Ishikawa (cell line): ENCODE data around the gene PCNT.

Experiments used
- CEBPB ChIP-seq: IDR thresholded peaks from 2 replicates; pipeline ENCODE4 v1.6.1; 2012
- CREB1 ChIP-seq: IDR thresholded peaks from 2 replicates; pipeline ENCODE4 v1.6.1; 2012; ENCODE audit warnings: low read depth
- EGR1 ChIP-seq: IDR thresholded peaks from 2 replicates; pipeline ENCODE4 v1.6.1; 2012
- EP300 ChIP-seq: IDR thresholded peaks from 2 replicates; pipeline ENCODE4 v1.6.1; 2012; ENCODE audit warnings: borderline replicate concordance
- FOXM1 ChIP-seq: IDR thresholded peaks from 2 replicates; pipeline ENCODE4 v1.6.1; 2012; ENCODE audit warnings: low read depth, borderline replicate concordance
- NFIC ChIP-seq: IDR thresholded peaks from 2 replicates; pipeline ENCODE4 v1.6.1; 2012
- RAD21 ChIP-seq: IDR thresholded peaks from 2 replicates; pipeline ENCODE4 v1.6.1; 2012; ENCODE audit warnings: low read depth
- REST ChIP-seq: IDR thresholded peaks from 2 replicates; pipeline ENCODE4 v1.6.1; 2012; ENCODE audit warnings: low read depth, mild to moderate bottlenecking
- TAF1 ChIP-seq: IDR thresholded peaks from 2 replicates; pipeline ENCODE4 v1.6.1; 2012; ENCODE audit warnings: low read depth, mild to moderate bottlenecking
- TCF12 ChIP-seq: IDR thresholded peaks from 2 replicates; pipeline ENCODE4 v1.6.1; 2012; ENCODE audit warnings: low read depth
- TEAD4 ChIP-seq: IDR thresholded peaks from 2 replicates; pipeline ENCODE4 v1.6.1; 2012
- USF1 ChIP-seq: IDR thresholded peaks from 2 replicates; pipeline ENCODE4 v1.6.1; 2012
- YY1 ChIP-seq: IDR thresholded peaks from 2 replicates; pipeline ENCODE4 v1.6.1; 2012; ENCODE audit warnings: low read depth
- ZBTB7A ChIP-seq: IDR thresholded peaks from 2 replicates; pipeline ENCODE4 v1.6.1; 2012; ENCODE audit warnings: low read depth
- TF ChIP-seq, protein P1 (sequence below): IDR thresholded peaks from 2 replicates; pipeline ENCODE4 v1.6.1; 2012

The PCNT gene, protein sequence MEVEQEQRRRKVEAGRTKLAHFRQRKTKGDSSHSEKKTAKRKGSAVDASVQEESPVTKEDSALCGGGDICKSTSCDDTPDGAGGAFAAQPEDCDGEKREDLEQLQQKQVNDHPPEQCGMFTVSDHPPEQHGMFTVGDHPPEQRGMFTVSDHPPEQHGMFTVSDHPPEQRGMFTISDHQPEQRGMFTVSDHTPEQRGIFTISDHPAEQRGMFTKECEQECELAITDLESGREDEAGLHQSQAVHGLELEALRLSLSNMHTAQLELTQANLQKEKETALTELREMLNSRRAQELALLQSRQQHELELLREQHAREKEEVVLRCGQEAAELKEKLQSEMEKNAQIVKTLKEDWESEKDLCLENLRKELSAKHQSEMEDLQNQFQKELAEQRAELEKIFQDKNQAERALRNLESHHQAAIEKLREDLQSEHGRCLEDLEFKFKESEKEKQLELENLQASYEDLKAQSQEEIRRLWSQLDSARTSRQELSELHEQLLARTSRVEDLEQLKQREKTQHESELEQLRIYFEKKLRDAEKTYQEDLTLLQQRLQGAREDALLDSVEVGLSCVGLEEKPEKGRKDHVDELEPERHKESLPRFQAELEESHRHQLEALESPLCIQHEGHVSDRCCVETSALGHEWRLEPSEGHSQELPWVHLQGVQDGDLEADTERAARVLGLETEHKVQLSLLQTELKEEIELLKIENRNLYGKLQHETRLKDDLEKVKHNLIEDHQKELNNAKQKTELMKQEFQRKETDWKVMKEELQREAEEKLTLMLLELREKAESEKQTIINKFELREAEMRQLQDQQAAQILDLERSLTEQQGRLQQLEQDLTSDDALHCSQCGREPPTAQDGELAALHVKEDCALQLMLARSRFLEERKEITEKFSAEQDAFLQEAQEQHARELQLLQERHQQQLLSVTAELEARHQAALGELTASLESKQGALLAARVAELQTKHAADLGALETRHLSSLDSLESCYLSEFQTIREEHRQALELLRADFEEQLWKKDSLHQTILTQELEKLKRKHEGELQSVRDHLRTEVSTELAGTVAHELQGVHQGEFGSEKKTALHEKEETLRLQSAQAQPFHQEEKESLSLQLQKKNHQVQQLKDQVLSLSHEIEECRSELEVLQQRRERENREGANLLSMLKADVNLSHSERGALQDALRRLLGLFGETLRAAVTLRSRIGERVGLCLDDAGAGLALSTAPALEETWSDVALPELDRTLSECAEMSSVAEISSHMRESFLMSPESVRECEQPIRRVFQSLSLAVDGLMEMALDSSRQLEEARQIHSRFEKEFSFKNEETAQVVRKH (N-terminal part only)

GRCh38 chr21:46323710-46324389 is at the start of gene PCNT, which contains the start of gene C21orf58:
Gene PCNT (plus strand): TSS chr21:46324156. CDS start chr21:46324229, 73 bp downstream.
Gene C21orf58 (minus strand): TSS chr21:46323870. CDS start chr21:46322738, 1,132 bp downstream.
- TF ChIP-seq CREB1 (peak; percentile 44; the same call in 1 of the 2 replicates), FOXM1 (peak; percentile 81), USF1 (no peak), TAF1 (peak; percentile 62; the same call in 1 of the 2 replicates), CEBPB (no peak), EGR1 (peak; percentile 68), TCF12 (peak; percentile 9; the same call in 1 of the 2 replicates), EP300 (peak; percentile 47; the same call in 1 of the 2 replicates)
- TF ChIP-seq, protein P1, sequence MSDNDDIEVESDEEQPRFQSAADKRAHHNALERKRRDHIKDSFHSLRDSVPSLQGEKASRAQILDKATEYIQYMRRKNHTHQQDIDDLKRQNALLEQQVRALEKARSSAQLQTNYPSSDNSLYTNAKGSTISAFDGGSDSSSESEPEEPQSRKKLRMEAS: peak; percentile 85

DNA sequence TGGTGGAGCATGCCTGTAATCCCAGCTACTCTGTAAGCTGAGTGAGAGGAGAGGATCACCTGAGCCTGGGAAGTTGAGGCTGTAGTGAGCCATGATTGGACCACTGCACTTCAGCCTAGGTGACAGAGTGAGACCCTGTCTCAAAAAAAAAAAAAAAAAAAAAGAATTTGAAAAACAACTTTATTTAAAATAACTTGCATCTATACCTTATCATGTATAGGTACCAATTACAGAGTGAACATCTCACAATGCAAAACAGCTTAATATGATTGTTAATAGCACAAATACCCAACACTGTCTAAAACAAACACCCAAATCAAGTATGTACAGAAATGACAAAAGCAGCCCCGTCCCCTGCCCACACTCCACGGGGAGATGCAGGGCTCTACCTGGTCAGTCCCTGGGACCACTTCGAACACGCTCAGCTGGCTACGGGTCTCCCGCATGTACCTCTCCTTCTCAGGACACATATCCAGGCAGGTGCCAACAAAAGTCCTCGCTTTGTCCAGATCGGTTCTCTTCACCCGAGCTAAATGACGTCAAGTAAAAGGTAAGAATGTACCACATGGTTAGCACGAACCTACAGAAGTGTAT is 49.1 kb upstream of the PCNT start:
- no peak for TF ChIP-seq REST
- TF ChIP-seq YY1: no peak
- no peak for TF ChIP-seq EGR1
- TF ChIP-seq EP300: no peak
- no peak for TF ChIP-seq TEAD4
- TF ChIP-seq RAD21: no peak
- TF ChIP-seq FOXM1: no peak
- no peak for TF ChIP-seq USF1
- no peak for TF ChIP-seq TCF12
- TF ChIP-seq CREB1: no peak
- TF ChIP-seq TAF1: no peak
- TF ChIP-seq ZBTB7A: no peak

DNA sequence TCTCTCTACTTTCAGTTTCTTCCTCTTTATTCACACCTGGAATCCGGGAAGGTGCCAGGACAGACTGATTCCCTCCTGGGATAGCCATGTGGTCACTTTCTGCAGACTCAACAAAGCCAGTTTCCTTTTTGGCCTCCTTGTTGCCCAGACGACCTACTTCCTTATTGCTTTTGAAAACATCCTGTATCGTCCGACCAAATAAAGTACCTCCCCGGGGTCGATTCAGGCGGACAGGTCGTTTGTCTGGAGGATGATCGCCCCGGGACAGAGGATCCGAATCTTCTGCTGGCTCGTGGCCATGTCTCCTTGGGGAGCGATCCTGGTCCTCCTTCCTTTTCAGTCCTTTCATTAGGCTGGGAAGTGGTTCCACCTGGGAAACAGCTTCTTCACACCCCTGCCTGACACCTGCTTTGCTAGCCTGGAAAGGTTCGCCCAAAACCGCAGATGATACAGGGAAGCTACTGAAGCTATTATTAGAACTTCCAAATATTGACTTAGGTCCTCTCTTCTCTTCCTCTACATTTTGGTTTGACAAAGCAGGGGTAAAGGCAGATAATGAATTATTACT is 39.8 kb upstream of the PCNT start:
- no peak for TF ChIP-seq TAF1
- TF ChIP-seq YY1: no peak
- TF ChIP-seq FOXM1: no peak
- TF ChIP-seq CREB1: no peak
- TF ChIP-seq ZBTB7A: no peak
- TF ChIP-seq EGR1: no peak
- TF ChIP-seq, protein P1: no peak
- no peak for TF ChIP-seq USF1
- TF ChIP-seq TCF12: no peak
- no peak for TF ChIP-seq TEAD4
- no peak for TF ChIP-seq EP300
- TF ChIP-seq CEBPB: no peak
- TF ChIP-seq RAD21: no peak

- TF ChIP-seq CREB1: no peak
- TF ChIP-seq EGR1: no peak
- TF ChIP-seq REST: no peak
- no peak for TF ChIP-seq NFIC
- TF ChIP-seq CEBPB: no peak
- TF ChIP-seq TEAD4: no peak
Observed at GRCh38 chr21:46284733-46285132, 39.2 kb upstream of the PCNT start.
